HG02970 (cell line): ENCODE data around the gene MSLN.
A peak's percentile ranks its signal among the peaks of the same experiment; 100 is the strongest.
"Not testable (repeated sequence)": the region's sequence is repeated elsewhere in the genome, so short reads cannot be mapped to it uniquely, and the experiment has no call there.

Experiments
- ATAC-seq: cut with Tn5 transposase; IDR thresholded peaks from one replicate; pipeline ENCODE4 v1.9.1; 2021; ENCODE audit warnings: mild to moderate bottlenecking, moderate library complexity, moderate number of reproducible peaks; ENCODE audit not compliant: unreplicated experiment, low FRiP score

The MSLN gene

DNA sequence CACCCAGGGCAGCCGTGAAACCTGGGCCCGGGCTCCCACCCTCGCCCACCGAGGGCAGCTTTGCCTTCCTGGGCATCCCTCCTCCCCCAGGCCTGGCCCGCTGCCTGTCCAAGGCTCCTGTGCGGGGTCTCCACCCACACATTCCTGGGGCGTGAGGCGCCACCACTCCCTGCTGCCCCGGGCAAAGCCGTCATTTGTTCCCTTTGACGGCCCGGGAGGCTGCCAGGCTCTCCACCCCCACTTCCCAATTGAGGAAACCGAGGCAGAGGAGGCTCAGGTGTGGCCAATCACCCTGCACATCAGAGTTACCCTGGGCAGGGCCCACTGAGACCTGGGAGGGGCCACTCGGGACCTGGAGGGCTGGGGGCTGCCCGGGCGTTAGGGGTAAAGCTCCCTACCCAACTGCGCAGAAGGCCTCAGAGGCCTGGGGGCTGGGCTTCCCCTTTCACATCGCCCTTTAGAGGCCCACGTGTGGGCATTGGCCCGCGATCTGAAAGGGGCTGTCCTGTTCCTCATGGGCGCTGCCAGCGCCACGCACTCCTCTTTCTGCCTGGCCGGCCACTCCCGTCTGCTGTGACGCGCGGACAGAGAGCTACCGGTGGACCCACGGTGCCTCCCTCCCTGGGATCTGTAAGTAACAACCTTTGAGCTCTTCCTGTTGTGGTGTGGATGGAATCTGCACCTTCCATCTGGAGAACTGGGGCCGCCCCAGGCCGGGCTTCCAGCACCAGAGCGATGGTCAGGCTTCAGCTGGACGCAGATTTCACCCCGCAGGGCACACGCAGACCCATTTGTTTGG, at the start of gene MSLN:
TSS of gene MSLN (plus strand) at position 190 of the 799 bp plus-strand sequence. CDS start 1,947 bp downstream, outside the sequence.
- ATAC-seq: no peak

DNA sequence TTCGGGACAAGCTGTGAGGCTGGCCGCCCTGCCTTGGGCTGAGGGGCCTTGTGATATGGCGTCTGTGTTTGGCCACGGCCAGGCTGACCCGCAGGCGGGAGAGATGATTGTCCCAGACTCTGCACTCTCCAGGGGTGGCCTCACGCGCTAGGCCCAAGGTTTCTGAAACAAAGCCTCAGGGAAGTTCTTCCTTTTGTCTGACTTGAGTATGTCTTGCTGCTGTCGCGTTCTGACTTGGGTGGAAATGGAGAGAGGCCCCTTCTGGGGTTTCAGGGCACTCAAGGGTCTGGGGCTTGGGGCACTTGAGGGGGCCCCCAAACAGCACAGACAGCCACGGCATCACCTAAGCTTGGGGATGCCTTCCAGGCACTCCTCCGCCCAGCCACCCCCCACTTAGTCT, 49.5 kb upstream of the MSLN start:
- ATAC-seq: no peak

DNA sequence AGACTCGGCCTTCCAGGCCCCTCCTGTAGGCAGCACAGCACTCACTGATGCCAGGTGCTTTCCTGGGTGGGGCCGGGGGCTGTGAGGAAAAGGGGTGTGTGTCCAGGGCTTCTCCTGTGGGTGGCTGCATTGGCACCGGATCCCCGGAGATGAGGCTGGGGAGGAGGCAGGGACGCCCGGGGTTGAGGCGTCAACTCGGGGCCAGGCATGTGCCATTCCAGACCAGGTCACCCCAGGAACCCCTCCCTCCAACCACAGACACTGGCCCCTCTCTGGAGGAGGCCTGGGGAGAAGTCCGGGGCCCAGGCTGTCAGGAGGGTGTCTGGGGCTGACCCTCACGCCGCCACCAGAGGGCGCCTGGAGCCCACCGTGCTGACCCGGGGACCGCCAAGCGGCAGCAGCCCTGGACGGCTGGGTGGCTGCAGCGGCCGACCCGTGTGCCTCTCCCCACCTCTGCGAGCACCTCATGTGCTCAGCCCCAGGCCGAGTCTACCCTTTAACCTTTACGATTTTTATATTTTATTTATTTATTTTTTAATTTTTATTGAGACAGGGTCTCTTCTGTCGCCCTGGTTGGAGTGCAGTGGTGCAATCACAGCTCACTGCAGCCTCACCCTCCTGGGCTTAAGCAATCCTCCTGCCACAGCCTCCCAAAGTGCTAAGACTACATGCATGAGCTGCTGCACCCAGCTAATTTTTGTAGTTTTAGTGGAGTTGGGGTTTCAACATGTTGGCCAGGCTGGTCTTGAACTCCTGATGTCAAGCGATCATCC, 48.8 kb upstream of the MSLN start:
- ATAC-seq: no peak

DNA sequence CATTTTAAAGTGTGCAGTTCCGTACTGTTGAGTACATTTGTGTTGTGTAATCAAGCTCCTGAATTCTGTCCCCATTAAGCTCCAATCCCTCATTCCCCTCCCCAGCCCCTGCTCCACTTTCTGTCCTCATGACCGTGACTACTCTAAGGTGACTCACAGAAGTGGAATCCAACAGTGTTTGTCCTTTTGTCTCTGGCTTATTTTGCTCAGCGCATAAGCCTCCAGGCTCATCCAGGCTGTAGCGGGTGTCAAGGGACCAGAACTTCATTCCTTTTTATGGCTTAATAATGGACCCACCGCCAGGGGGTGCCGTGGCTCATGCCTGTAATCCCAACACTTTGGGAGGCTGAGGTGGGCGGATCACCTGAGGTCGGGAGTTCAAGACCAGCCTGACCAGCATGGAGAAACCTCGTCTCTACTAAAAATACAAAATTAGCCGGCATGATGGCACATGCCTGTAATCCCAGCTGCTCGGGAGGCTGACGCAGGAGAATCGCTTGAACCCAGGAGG, 47.7 kb upstream of the MSLN start:
- not testable (repeated sequence) for ATAC-seq

DNA sequence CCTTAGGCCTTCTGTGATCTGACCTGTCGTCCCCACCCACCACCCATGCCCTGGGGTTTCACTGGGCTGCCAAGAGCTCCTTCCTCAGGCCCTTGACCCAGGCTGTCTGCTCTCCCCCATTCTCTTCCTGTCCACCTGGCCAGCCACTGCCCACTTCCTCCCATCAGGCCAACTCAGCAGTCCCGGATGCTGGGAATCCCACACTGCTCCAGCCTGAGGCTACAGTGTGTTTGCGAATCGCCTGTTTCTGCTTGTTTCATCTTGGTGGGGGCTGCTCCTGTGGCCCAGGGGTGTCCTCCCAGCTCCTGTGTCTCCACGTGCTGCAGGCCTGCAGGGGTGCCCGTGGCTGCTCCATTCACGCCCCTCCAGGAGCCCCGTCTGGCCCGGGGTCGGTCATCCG, 46.5 kb upstream of the MSLN start:
- no peak for ATAC-seq

DNA sequence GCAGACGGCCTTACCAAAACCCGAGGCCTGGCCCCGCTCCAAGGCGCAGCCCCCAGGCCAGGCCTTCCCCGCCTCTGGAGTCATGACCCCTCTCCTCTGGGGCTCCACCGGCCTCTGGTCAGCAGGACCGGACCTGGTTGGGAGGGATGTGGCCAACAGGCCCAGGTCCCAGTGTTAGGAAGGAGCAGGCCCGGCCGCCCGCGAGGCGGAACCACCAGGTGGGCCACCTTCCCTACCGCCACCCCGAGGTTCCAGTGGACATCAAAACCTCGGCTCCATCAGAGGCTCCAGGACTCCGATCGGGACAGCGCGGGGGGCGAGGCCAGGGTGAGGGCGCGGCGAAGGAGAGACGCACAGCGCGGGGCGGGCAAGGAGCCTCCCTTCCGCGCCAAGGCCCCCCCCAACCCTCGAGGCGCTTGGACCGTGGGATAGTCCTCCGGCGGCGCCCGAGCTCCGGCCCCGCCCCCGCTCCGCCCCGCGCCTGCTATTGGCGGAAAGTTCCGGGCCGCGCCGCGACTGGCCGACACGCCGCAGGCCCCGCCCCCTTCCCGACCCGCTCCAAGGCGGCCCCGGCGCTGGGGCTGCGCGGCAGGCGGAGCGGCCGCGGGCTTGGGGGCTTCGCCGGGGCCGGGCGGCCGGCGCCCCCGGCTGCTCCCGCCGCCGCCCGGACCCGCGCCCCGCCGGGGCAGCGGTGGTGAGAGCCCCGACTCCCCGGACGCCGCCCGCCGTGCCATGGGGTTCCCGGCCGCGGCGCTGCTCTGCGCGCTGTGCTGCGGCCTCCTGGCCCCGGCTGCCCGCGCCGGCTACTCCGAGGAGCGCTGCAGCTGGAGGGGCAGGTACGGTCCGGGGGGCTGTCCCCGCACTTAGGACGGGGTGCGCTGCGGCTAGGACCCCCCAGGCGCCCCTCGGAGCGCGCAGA, 45.7 kb upstream of the MSLN start, which contains the start of gene METRN:
TSS of gene METRN (plus strand) at position 561 of the 919 bp plus-strand sequence. CDS start at position 733, 172 bp downstream.
- ATAC-seq: peak; percentile 52

DNA sequence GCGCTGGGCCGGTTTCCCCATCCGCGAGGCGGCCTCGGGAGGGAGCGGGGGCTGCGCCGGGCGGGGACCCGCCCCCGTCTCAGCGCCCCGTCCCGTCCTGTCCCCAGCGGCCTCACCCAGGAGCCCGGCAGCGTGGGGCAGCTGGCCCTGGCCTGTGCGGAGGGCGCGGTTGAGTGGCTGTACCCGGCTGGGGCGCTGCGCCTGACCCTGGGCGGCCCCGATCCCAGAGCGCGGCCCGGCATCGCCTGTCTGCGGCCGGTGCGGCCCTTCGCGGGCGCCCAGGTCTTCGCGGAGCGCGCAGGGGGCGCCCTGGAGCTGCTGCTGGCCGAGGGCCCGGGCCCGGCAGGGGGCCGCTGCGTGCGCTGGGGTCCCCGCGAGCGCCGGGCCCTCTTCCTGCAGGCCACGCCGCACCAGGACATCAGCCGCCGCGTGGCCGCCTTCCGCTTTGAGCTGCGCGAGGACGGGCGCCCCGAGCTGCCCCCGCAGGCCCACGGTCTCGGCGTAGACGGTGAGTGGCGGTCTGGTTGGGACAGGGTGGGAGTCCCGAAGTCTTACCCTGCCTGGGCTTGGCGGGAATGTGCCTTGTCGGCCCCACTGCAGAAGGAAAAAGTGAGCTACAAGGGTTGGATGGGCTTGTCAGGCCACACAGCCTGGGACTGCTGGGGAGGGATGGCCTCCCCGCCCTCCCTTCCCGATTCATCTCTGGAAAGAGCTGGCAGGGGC, 44.9 kb upstream of the MSLN start:
- peak; percentile 13 for ATAC-seq

DNA sequence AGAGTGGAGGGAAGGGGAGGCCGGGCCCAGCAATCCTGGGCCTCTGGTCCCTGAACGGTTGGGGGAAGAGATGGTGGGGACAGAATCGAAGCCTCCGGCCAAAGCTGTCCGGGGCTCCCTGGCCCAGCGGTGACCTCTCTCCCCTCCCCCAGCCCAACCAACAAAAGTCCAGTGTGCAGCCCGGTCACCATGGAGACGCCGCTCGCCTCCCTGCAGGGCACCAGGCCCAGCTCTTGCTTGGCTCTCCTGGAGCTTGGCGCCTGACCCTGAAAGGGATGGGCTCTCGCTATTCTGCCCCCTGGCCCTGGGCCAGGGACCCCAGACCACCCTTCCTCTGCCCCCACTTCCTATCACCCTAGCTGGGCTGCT, 44.4 kb upstream of the MSLN start:
- no peak for ATAC-seq

DNA sequence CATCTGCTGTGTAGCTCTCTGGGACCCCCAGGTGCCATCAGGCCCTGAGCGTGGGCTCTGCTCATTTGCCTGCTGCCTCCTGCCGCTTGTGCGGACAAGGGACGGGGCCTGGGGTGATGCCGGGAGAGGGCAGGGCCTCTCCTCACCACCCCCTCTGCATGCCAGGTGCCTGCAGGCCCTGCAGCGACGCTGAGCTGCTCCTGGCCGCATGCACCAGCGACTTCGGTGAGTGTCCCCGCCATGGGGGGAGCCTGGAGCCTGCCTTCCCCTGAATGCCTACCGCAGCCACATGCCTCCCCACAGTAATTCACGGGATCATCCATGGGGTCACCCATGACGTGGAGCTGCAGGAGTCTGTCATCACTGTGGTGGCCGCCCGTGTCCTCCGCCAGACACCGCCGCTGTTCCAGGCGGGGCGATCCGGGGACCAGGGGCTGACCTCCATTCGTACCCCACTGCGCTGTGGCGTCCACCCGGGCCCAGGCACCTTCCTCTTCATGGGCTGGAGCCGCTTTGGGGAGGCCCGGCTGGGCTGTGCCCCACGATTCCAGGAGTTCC, 43.7 kb upstream of the MSLN start:
- no peak for ATAC-seq

DNA sequence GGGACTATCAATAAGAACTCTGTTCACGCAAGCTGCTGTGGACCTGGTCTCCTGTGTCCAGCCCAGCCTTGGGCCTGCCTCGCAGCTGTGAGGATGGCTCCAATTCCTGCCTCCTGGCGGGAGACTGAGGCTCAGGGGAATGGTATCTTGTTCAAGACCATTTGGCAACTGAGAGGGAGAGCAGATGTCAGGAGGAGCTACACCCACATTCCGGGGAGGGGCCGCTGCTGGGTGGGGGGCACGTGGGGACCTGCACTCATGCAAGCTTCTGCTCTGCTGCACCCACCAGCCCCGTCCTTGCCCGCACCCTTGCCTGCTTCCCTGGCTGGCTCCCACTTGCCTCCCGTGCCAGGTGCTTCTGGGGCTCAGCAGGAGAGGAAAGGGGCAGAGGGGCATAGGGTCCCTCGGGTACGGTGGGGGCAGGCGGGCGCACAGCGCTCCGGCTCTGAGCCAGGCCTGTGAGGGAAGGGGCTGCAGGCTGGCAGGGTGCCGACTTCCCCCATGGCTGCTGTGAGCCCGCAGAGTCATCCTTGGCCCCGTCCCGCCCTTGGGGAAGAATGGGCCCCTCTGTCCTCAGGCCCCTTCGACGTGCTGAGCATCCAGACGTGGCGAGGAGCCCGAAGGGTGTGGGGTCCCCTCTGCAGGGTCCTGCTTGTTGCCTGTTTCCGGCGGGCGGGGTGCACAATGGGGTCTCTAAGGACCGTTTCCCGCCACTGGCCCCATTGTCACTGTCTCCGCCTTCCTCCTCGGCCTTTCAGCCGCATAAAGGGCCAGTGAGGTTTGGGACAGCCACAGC, 42.9 kb upstream of the MSLN start:
- no peak for ATAC-seq

DNA sequence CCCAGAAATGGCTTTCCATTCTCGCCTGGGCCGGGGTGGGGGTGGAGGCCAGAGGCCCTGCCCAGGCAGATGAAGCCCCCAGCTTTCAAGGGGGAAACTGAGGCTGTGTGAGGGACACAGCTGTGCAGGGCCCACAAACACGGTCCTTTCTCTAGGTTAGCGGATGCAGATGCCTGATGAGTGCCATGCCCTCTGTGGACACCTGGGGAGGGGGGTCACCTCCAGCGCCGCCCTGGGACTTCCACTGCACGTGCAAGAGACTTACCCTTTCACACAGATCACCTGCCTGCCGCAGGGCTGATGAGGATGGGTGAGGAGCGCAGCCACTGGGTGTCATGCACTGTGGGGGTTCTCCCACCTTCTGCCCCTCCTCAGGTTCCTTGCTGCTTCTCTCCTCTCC, 42.1 kb upstream of the MSLN start:
- ATAC-seq: no peak

DNA sequence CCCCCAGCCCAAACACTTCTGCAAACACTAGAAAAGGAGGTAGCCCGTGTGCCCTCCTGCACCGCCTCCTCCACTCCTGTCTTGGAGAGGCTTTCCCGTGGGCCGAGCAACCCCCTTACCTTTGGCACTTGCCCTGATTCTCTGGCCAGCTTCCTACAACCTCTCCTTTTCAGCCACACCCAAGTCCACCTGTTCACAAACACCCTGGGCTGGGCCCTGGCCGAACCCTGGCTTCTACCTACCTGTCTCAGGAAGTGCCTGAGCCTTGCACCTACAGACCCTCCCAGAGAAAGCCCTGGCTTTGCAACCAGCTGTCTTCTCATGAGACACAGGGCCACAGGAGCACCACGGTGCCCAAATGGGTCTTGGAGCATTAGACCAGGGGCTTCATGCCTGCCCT, 41.6 kb upstream of the MSLN start:
- ATAC-seq: no peak

DNA sequence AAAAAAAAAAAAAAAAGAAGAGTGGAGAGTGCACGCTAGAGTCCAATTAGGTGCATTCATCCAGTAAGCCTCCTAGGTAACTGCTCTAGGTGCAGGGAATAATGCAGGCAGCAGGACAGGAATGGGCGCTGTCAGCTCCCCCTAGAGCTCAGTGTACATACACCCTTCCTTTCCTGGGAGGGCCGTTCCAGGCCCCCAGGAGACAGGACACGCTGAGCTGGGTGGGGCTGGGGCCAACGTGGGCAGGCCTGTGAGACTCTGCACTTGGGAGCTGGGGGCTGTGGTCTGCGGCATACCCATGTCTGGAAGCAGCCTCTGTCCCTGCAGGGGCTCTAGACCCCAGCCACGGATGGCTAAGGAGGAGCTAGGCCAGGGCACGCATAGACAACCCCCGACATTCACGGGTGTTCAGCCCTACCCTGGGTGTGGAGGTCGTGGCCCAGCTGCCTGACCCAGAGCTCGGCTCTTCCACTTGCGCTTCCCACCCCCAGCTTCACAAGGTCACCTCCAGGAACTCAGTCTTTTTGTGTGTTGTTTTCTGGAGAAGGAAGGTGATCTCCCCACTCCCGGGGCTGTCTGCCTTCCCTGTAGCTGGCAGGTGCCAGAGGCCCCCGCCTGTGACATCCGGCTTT, 40.6 kb upstream of the MSLN start:
- ATAC-seq: no peak

DNA sequence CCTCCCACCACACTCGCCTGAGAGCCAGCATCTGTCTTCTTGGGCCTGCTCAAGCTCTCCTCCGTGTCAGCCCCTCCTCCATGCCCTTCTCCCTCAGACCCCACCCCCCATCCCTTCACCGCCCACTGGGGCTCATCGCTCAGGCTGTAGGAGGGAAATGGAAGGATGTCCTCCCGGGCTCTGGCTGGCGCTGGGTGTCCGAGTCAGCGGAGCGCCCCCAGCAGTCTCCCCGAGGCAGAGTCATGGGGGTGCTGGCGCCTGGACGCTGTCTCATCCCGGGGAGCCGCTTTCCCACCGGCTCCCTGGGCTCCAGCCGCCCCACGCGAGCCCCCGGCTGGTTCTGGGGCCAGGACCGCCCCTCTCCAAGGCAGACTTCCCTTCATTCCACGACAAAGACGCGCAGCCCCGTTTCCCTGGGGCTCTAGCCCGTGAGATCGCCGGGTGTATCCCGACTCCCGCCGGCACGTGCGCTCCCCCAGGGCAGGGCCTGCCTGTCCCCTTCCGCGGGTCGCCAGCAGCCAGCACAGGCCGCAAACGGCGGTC, 40.0 kb upstream of the MSLN start:
- ATAC-seq: peak; percentile 11

DNA sequence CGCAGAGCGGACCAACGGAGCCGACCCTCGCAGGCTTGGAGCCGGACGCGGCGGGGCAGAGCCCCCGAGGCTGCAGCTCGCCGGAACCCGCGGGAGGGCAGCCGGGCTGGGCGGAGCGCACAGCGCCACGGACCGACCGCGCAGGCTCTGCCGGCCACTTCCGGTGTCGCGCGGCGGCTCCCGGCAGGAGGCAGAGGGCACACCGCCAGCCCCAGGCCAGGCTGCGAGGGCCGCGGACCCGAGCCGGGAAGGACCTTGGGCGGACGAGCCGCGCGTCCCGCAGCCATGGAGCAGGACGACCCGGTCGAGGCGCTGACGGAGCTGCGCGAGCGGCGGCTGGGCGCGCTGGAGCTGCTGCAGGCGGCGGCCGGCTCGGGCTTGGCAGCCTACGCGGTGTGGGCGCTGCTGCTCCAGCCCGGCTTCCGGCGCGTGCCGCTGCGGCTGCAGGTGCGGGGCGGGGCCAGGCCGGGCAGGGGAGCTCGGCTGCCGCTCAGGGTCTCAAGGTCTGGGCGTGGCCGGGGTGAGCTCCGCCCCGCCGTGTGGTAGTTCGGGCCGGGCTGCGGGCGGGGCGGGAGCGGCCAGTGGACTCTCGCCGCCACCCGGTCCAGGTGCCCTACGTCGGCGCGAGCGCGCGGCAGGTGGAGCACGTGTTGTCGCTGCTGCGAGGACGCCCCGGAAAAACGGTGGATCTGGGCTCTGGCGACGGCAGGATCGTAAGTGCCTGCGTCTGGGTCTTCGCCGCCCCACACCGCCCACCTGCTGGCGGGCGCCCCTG, 39.4 kb upstream of the MSLN start, which contains the start of gene ANTKMT:
TSS of gene ANTKMT (plus strand) at position 157 of the 775 bp plus-strand sequence. CDS start at position 286, 129 bp downstream.
- peak; percentile 67 for ATAC-seq

DNA sequence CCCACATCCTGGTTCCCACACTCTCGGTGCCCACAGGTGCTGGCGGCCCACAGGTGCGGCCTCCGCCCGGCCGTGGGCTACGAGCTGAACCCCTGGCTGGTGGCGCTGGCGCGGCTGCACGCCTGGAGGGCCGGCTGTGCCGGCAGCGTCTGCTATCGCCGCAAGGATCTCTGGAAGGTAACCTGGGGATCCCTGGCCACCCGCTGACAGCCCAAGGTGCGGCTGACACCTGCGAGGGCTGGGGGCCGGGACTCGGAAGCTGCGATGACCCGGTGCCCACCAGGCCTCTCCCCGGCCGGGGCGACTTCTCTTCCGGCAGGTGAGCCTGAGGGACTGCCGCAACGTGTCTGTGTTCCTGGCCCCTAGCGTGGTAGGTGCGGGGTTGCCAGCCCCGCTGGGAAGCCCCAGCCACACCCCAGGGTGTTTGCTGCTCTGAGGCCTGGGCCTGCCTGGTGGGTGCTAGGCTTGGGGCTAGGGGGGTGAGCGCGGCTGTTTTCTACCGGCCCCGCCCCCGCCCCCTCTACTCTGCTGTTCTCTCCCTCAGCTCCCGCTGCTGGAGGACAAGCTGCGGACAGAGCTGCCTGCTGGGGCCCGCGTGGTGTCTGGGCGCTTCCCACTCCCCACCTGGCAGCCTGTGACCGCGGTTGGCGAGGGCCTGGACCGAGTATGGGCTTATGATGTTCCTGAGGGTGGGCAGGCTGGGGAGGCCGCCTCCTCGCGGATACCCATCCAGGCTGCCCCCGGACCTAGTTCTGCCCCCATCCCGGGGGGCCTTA, 38.6 kb upstream of the MSLN start:
- no peak for ATAC-seq
